ENCODE results near the gene BIN1. TPM values are rescaled to one million over a fixed set of nuclear protein-coding genes. Genes with fewer than 3 reads are reported as not detected.

BIN1 gene
- total and polyA plus RNA-seq, 4 experiments from 2014 or later: 99.4 to 163 (median 122) TPM

- Histone ChIP-seq H3K4me3 (ENCODE audit: low read length in 2 of 2) (no peak overlapping the region), H3K27me3 (ENCODE audit: insufficient read depth, low read length) (no peaks in the 10 kb centered on the region), H3K9me3 (ENCODE audit: control insufficient read depth in 1 of 2, low read length in 2 of 2) (no peaks in the 10 kb centered on the region), H3K27ac (ENCODE audit: low read depth, low read length) (peak overlapping the region; percentile 83), H3K4me1 (ENCODE audit: insufficient read depth, low read length) (peaks cover 68% of the 10 kb centered on the region), H3K36me3 (ENCODE audit: insufficient read depth, low read length) (peaks cover 17% of the 10 kb centered on the region)
- ChIA-PET CTCF (ENCODE audit: partially characterized antibody) (interaction anchor here (2.0 to 7.9 kb wide), 2 partner anchors 11 to 28 kb away, joined by 10 to 74 read pairs; no protein-coding TSS in a partner anchor), POLR2A (ENCODE audit: partially characterized antibody) (interaction anchor here (7.9 kb wide), 1 partner anchor 12 kb away, joined by 72 read pairs; no protein-coding TSS in a partner anchor)
- Mint-ChIP-seq H3K4me3 (peak overlapping the region; percentile 70 to 96 (median 94)), H3K27me3 (no peaks in the 10 kb centered on the region), H3K9me3 (no peaks in the 10 kb centered on the region), H3K36me3 (peaks cover 0 to 30% of the 10 kb centered on the region in 2 donors), H3K27ac (peak overlapping the region; percentile 94 to 98 (median 96)), H3K4me1 (peaks cover 43 to 83% (median 62%) of the 10 kb centered on the region in 4 donors)
- intact Hi-C loops (cut with micrococcal nuclease): no loop called here
- no peak for DNase-seq
Measured at GRCh38 chr2:127078666-127079270, 28.2 kb downstream of the BIN1 start.

- peak overlapping the region; percentile 90 to 97 (median 94) for H3K27ac Mint-ChIP-seq
- H3K4me3 ChIP-seq (ENCODE audit: low read length in 2 of 2): no peak overlapping the region
- no peaks in the 10 kb centered on the region for H3K27me3 Mint-ChIP-seq
- no peaks in the 10 kb centered on the region for H3K9me3 Mint-ChIP-seq
- H3K4me1 ChIP-seq (ENCODE audit: insufficient read depth, low read length): peaks cover 61% of the 10 kb centered on the region
- H3K4me1 Mint-ChIP-seq: peaks cover 41 to 76% (median 59%) of the 10 kb centered on the region in 4 donors
- DNase-seq: no peak
- H3K36me3 Mint-ChIP-seq: peaks cover 0 to 35% of the 10 kb centered on the region in 2 donors
- H3K9me3 ChIP-seq (ENCODE audit: control insufficient read depth in 1 of 2, low read length in 2 of 2): no peaks in the 10 kb centered on the region
- CTCF ChIA-PET (ENCODE audit: partially characterized antibody): interaction anchor here (1.8 to 7.9 kb wide), 2 partner anchors 10 to 27 kb away, joined by 6 to 74 read pairs; no protein-coding TSS in a partner anchor
- POLR2A ChIA-PET (ENCODE audit: partially characterized antibody): interaction anchor here (7.9 kb wide), 1 partner anchor 11 kb away, joined by 72 read pairs; no protein-coding TSS in a partner anchor
- peaks cover 24% of the 10 kb centered on the region for H3K36me3 ChIP-seq (ENCODE audit: insufficient read depth, low read length)
- H3K27me3 ChIP-seq (ENCODE audit: insufficient read depth, low read length): no peaks in the 10 kb centered on the region
- intact Hi-C loops (cut with micrococcal nuclease): no loop called here
- peak overlapping the region; percentile 83 for H3K27ac ChIP-seq (ENCODE audit: low read depth, low read length)
- peak overlapping the region in 7 of 8 donors; percentile 44 to 95 (median 52) for H3K4me3 Mint-ChIP-seq
Measured at GRCh38 chr2:127078028-127078427, 28.9 kb downstream of the BIN1 start.

GRCh38 chr2:127076924-127077323 lies 30.0 kb downstream of the BIN1 start:
- Mint-ChIP-seq H3K27me3 (no peaks in the 10 kb centered on the region), H3K27ac (peak overlapping the region in 6 of 7 donors; percentile 88 to 96 (median 90)), H3K4me1 (peaks cover 41 to 71% (median 59%) of the 10 kb centered on the region in 4 donors), H3K4me3 (peak overlapping the region in 1 of 8 donors; percentile 33), H3K36me3 (peaks cover 5 to 45% of the 10 kb centered on the region in 2 donors), H3K9me3 (no peaks in the 10 kb centered on the region)
- ChIA-PET CTCF (ENCODE audit: partially characterized antibody) (interaction anchor here (1.8 to 7.9 kb wide), 2 partner anchors 9 to 26 kb away, joined by 6 to 74 read pairs; no protein-coding TSS in a partner anchor), POLR2A (ENCODE audit: partially characterized antibody) (interaction anchor here (1.1 to 7.9 kb wide), 2 partner anchors 9 to 10 kb away, joined by 4 to 72 read pairs; no protein-coding TSS in a partner anchor)
- peaks cover 31% of the 10 kb centered on the region for H3K36me3 ChIP-seq (ENCODE audit: insufficient read depth, low read length)
- peaks cover 53% of the 10 kb centered on the region for H3K4me1 ChIP-seq (ENCODE audit: insufficient read depth, low read length)
- H3K27me3 ChIP-seq (ENCODE audit: insufficient read depth, low read length): no peaks in the 10 kb centered on the region
- H3K9me3 ChIP-seq (ENCODE audit: control insufficient read depth in 1 of 2, low read length in 2 of 2): no peaks in the 10 kb centered on the region
- H3K4me3 ChIP-seq (ENCODE audit: low read length in 2 of 2): no peak overlapping the region
- peak overlapping the region; percentile 83 for H3K27ac ChIP-seq (ENCODE audit: low read depth, low read length)
- no peak for DNase-seq
- intact Hi-C loops (cut with micrococcal nuclease): no loop called here

- Histone ChIP-seq H3K4me1 (ENCODE audit: insufficient read depth, low read length) (peaks cover 51% of the 10 kb centered on the region), H3K27me3 (ENCODE audit: insufficient read depth, low read length) (no peaks in the 10 kb centered on the region), H3K27ac (ENCODE audit: low read depth, low read length) (peak overlapping the region; percentile 83), H3K4me3 (ENCODE audit: low read length in 2 of 2) (no peak overlapping the region), H3K9me3 (ENCODE audit: control insufficient read depth in 1 of 2, low read length in 2 of 2) (no peaks in the 10 kb centered on the region), H3K36me3 (ENCODE audit: insufficient read depth, low read length) (peaks cover 37% of the 10 kb centered on the region)
- intact Hi-C loops (cut with micrococcal nuclease): no loop called here
- peaks cover 38 to 69% (median 56%) of the 10 kb centered on the region in 4 donors for H3K4me1 Mint-ChIP-seq
- H3K4me3 Mint-ChIP-seq: peak overlapping the region in 1 of 8 donors; percentile 21
- no peak for DNase-seq
- H3K27ac Mint-ChIP-seq: peak overlapping the region; percentile 60 to 96 (median 77)
- no peaks in the 10 kb centered on the region for H3K27me3 Mint-ChIP-seq
- ChIA-PET CTCF (ENCODE audit: partially characterized antibody) (interaction anchor here (1.8 to 7.9 kb wide), 2 partner anchors 8 to 26 kb away, joined by 6 to 74 read pairs; no protein-coding TSS in a partner anchor), POLR2A (ENCODE audit: partially characterized antibody) (interaction anchor here (1.1 to 7.9 kb wide), 2 partner anchors 9 kb away, joined by 4 to 72 read pairs; no protein-coding TSS in a partner anchor)
- H3K36me3 Mint-ChIP-seq: peaks cover 5 to 46% of the 10 kb centered on the region in 2 donors
- H3K9me3 Mint-ChIP-seq: no peaks in the 10 kb centered on the region
Measured at GRCh38 chr2:127076290-127076689, 30.7 kb downstream of the BIN1 start.

GRCh38 chr2:127075821-127076220 lies 31.1 kb downstream of the BIN1 start:
- H3K27me3 Mint-ChIP-seq: no peaks in the 10 kb centered on the region
- H3K27me3 ChIP-seq (ENCODE audit: insufficient read depth, low read length): no peaks in the 10 kb centered on the region
- intact Hi-C loops (cut with micrococcal nuclease): no loop called here
- peaks cover 38% of the 10 kb centered on the region for H3K36me3 ChIP-seq (ENCODE audit: insufficient read depth, low read length)
- peaks cover 5 to 50% of the 10 kb centered on the region in 2 donors for H3K36me3 Mint-ChIP-seq
- peaks cover 40 to 70% (median 58%) of the 10 kb centered on the region in 4 donors for H3K4me1 Mint-ChIP-seq
- no peak overlapping the region for H3K27ac ChIP-seq (ENCODE audit: low read depth, low read length)
- no peak overlapping the region for H3K4me3 ChIP-seq (ENCODE audit: low read length in 2 of 2)
- no peak overlapping the region for H3K4me3 Mint-ChIP-seq
- peak overlapping the region in 5 of 7 donors; percentile 19 to 79 (median 75) for H3K27ac Mint-ChIP-seq
- DNase-seq: no peak
- H3K9me3 Mint-ChIP-seq: no peaks in the 10 kb centered on the region
- no peaks in the 10 kb centered on the region for H3K9me3 ChIP-seq (ENCODE audit: control insufficient read depth in 1 of 2, low read length in 2 of 2)
- POLR2A ChIA-PET (ENCODE audit: partially characterized antibody): interaction anchor here (1.1 to 7.9 kb wide), 2 partner anchors 9 to 10 kb away, joined by 4 to 72 read pairs; no protein-coding TSS in a partner anchor
- CTCF ChIA-PET (ENCODE audit: partially characterized antibody): interaction anchor here (1.0 to 7.9 kb wide), 2 partner anchors 8 to 12 kb away, joined by 3 to 74 read pairs; no protein-coding TSS in a partner anchor
- H3K4me1 ChIP-seq (ENCODE audit: insufficient read depth, low read length): peaks cover 51% of the 10 kb centered on the region

- Histone ChIP-seq H3K36me3 (ENCODE audit: insufficient read depth, low read length) (peaks cover 47% of the 10 kb centered on the region), H3K27me3 (ENCODE audit: insufficient read depth, low read length) (no peaks in the 10 kb centered on the region), H3K4me3 (ENCODE audit: low read length in 2 of 2) (no peak overlapping the region), H3K9me3 (ENCODE audit: control insufficient read depth in 1 of 2, low read length in 2 of 2) (no peaks in the 10 kb centered on the region), H3K27ac (ENCODE audit: low read depth, low read length) (no peak overlapping the region), H3K4me1 (ENCODE audit: insufficient read depth, low read length) (peaks cover 42% of the 10 kb centered on the region)
- peaks cover 36 to 72% (median 53%) of the 10 kb centered on the region in 4 donors for H3K4me1 Mint-ChIP-seq
- DNase-seq: no peak
- H3K9me3 Mint-ChIP-seq: no peaks in the 10 kb centered on the region
- intact Hi-C loops (cut with micrococcal nuclease): no loop called here
- H3K27me3 Mint-ChIP-seq: no peaks in the 10 kb centered on the region
- peak overlapping the region; percentile 64 to 83 (median 79) for H3K27ac Mint-ChIP-seq
- POLR2A ChIA-PET (ENCODE audit: partially characterized antibody): interaction anchor here (1.5 kb wide), 1 partner anchor 11 kb away, joined by 8 read pairs; no protein-coding TSS in a partner anchor
- H3K4me3 Mint-ChIP-seq: no peak overlapping the region
- CTCF ChIA-PET (ENCODE audit: partially characterized antibody): interaction anchor here (1.0 to 1.8 kb wide), 2 partner anchors 13 to 27 kb away, joined by 3 to 4 read pairs; no protein-coding TSS in a partner anchor
- peaks cover 5 to 58% of the 10 kb centered on the region in 2 donors for H3K36me3 Mint-ChIP-seq
Measured at GRCh38 chr2:127074936-127075335, 32.0 kb downstream of the BIN1 start.

- no peaks in the 10 kb centered on the region for H3K9me3 ChIP-seq (ENCODE audit: control insufficient read depth in 1 of 2, low read length in 2 of 2)
- peaks cover 33 to 70% (median 50%) of the 10 kb centered on the region in 4 donors for H3K4me1 Mint-ChIP-seq
Measured at GRCh38 chr2:127074358-127074757, 32.6 kb downstream of the BIN1 start.

More at GRCh38 chr2:127074358-127074757, 32.6 kb downstream of the BIN1 start:
- Histone ChIP-seq H3K4me1 (ENCODE audit: insufficient read depth, low read length) (peaks cover 36% of the 10 kb centered on the region), H3K4me3 (ENCODE audit: low read length in 2 of 2) (no peak overlapping the region), H3K27ac (ENCODE audit: low read depth, low read length) (no peak overlapping the region), H3K27me3 (ENCODE audit: insufficient read depth, low read length) (no peaks in the 10 kb centered on the region), H3K36me3 (ENCODE audit: insufficient read depth, low read length) (peaks cover 53% of the 10 kb centered on the region)
- intact Hi-C loops (cut with micrococcal nuclease): no loop called here
- Mint-ChIP-seq H3K4me3 (no peak overlapping the region), H3K27me3 (no peaks in the 10 kb centered on the region), H3K27ac (peak overlapping the region; percentile 56 to 84 (median 82)), H3K36me3 (peaks cover 9 to 61% of the 10 kb centered on the region in 2 donors), H3K9me3 (no peaks in the 10 kb centered on the region)
- CTCF ChIA-PET (ENCODE audit: partially characterized antibody): interaction anchor here (1.8 kb wide), 1 partner anchor 27 kb away, joined by 4 read pairs; no protein-coding TSS in a partner anchor
- POLR2A ChIA-PET (ENCODE audit: partially characterized antibody): interaction anchor here (1.5 kb wide), 1 partner anchor 10 kb away, joined by 8 read pairs; no protein-coding TSS in a partner anchor
- no peak for DNase-seq
